CD4-positive, alpha-beta T cell treated with Interleukin-4 for 1 hour (primary cell): ENCODE measurements around the gene PLA2G2E.
"Not testable (repeated sequence)": the region's sequence is repeated elsewhere in the genome, so short reads cannot be mapped to it uniquely, and the experiment has no call there.

Source experiments
- DNase-seq, 2 donors: peaks; one replicate each; pipeline ENCODE4 v3.0.0-alpha.2; 2020 to 2022

PLA2G2E gene

GRCh38 chr1:19880841-19881240, 42.6 kb downstream of the PLA2G2E start:
- not testable (repeated sequence) for DNase-seq

GRCh38 chr1:19879661-19880060, 43.8 kb downstream of the PLA2G2E start:
- no peak for DNase-seq

- DNase-seq: no peak
These were observed 44.2 kb downstream of the PLA2G2E start for GRCh38 chr1:19879227-19879626.

- DNase-seq: no peak
These were observed 44.8 kb downstream of the PLA2G2E start for GRCh38 chr1:19878637-19878985.

- no peak for DNase-seq
These were observed 45.4 kb downstream of the PLA2G2E start for GRCh38 chr1:19877821-19878636.

- no peak for DNase-seq
These were observed 46.2 kb downstream of the PLA2G2E start for GRCh38 chr1:19877181-19877750.

GRCh38 chr1:19872190-19872589, 51.2 kb downstream of the PLA2G2E start:
- DNase-seq: no peak
